Stimulated activated CD8-positive, alpha-beta memory T cell treated with anti-CD3 and anti-CD28 coated beads, Interleukin-4, amount 100 ng/mL, for 4 hours (primary cell): ENCODE measurements around the gene LIMS1.
A peak's percentile ranks its signal among the peaks of the same experiment; 100 is the strongest.
"Not testable (repeated sequence)": the region's sequence is repeated elsewhere in the genome, so short reads cannot be mapped to it uniquely, and the experiment has no call there.

Experiments
- DNase-seq, 2 donors: peaks; one replicate each; pipeline ENCODE4 v3.0.0-alpha.2; 2020; ENCODE audit warnings: low read depth in 2 of 2, low spot score in 1 of 2

Gene LIMS1

GRCh38 chr2:108632332-108633160 lies 98.3 kb downstream of the LIMS1 start:
- no peak for DNase-seq

GRCh38 chr2:108633409-108633808 lies 99.1 kb downstream of the LIMS1 start:
- DNase-seq: no peak

GRCh38 chr2:108634011-108634410 lies 99.7 kb downstream of the LIMS1 start:
- no peak for DNase-seq

- no peak for DNase-seq
Observed at GRCh38 chr2:108634576-108635160, 100.4 kb downstream of the LIMS1 start.

- DNase-seq: no peak
Observed at GRCh38 chr2:108635630-108636354, 101.5 kb downstream of the LIMS1 start.

GRCh38 chr2:108637304-108637669 lies 103.0 kb downstream of the LIMS1 start:
- no peak for DNase-seq

- no peak for DNase-seq
Observed at GRCh38 chr2:108640731-108641130, 106.5 kb downstream of the LIMS1 start.

- DNase-seq: no peak
Observed at GRCh38 chr2:108641756-108642155, 107.5 kb downstream of the LIMS1 start.

- no peak for DNase-seq
Observed at GRCh38 chr2:108643261-108643849, 109.1 kb downstream of the LIMS1 start.

- DNase-seq: not testable (repeated sequence)
Observed at GRCh38 chr2:108643862-108644261, 109.6 kb downstream of the LIMS1 start.

GRCh38 chr2:108644446-108644845 lies 110.2 kb downstream of the LIMS1 start:
- DNase-seq: not testable (repeated sequence)

GRCh38 chr2:108648796-108649195 lies 114.5 kb downstream of the LIMS1 start:
- not testable (repeated sequence) for DNase-seq

GRCh38 chr2:108650465-108650864 lies 116.2 kb downstream of the LIMS1 start:
- DNase-seq: not testable (repeated sequence)

- not testable (repeated sequence) for DNase-seq
Observed at GRCh38 chr2:108651468-108651867, 117.2 kb downstream of the LIMS1 start.

GRCh38 chr2:108652187-108652931 lies 118.1 kb downstream of the LIMS1 start:
- peak in 1 of 2 donors; percentile 5 for DNase-seq

GRCh38 chr2:108653425-108653824 lies 119.2 kb downstream of the LIMS1 start:
- not testable (repeated sequence) for DNase-seq

GRCh38 chr2:108653849-108654248 lies 119.6 kb downstream of the LIMS1 start:
- not testable (repeated sequence) for DNase-seq

- DNase-seq: not testable (repeated sequence)
Observed at GRCh38 chr2:108654521-108655125, 120.4 kb downstream of the LIMS1 start.

GRCh38 chr2:108655270-108655669 lies 121.0 kb downstream of the LIMS1 start:
- DNase-seq: not testable (repeated sequence)

GRCh38 chr2:108656282-108656681 lies 122.0 kb downstream of the LIMS1 start:
- not testable (repeated sequence) for DNase-seq
